ENCODE results near the gene CPED1. TPM values are rescaled to one million over a fixed set of nuclear protein-coding genes. Genes with fewer than 3 reads are reported as not detected.

The CPED1 gene
- total RNA-seq, 2 experiments from 2014 or later: not detected

DNA sequence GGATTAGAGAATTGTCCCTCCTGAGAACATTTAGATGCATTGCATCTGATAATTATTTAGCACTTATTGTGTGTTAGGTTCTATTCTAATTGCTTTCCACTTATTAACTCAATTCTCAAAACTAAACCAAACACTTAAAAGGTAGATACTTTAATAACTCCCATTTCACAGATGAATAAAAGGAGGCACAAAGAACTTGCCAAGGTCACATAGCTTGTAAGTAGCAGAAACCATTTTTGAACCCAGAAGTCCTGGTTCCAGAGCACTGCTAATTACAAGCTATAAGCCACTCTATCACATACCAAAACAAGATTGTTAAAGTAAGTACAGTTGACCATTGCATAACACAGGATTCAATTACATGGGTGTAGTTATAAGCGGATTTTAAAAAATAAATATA lies 164.9 kb downstream of the CPED1 start:
- Histone ChIP-seq H3K4me1 (ENCODE audit: insufficient read depth, low read length, poor library complexity, severe bottlenecking) (peaks cover 10% of the 10 kb centered on the region), H3K36me3 (ENCODE audit: insufficient read depth, low read length) (no peaks in the 10 kb centered on the region), H3K9me2 (ENCODE audit: insufficient read depth, low read length) (no peaks in the 10 kb centered on the region), H3K27ac (ENCODE audit: low read depth, low read length, poor library complexity, severe bottlenecking) (no peak overlapping the region), H3K4me2 (ENCODE audit: low read length) (no peak overlapping the region), H4K20me1 (ENCODE audit: insufficient read depth, low read length) (no peaks in the 10 kb centered on the region), H3K4me3 (ENCODE audit: low read depth, low read length, poor library complexity, severe bottlenecking) (no peak overlapping the region), H3K79me2 (ENCODE audit: insufficient read depth, low read depth, low read length) (no peaks in the 10 kb centered on the region), H2AFZ (ENCODE audit: low read length) (no peak overlapping the region), H3K9me3 (ENCODE audit: low read length) (no peaks in the 10 kb centered on the region)
- no peak for TF ChIP-seq EZH2phosphoT487 (IDR thresholded peaks at IDR 0.05; ENCODE audit: borderline replicate concordance, low read depth, low read length)
- TF ChIP-seq, protein P1, sequence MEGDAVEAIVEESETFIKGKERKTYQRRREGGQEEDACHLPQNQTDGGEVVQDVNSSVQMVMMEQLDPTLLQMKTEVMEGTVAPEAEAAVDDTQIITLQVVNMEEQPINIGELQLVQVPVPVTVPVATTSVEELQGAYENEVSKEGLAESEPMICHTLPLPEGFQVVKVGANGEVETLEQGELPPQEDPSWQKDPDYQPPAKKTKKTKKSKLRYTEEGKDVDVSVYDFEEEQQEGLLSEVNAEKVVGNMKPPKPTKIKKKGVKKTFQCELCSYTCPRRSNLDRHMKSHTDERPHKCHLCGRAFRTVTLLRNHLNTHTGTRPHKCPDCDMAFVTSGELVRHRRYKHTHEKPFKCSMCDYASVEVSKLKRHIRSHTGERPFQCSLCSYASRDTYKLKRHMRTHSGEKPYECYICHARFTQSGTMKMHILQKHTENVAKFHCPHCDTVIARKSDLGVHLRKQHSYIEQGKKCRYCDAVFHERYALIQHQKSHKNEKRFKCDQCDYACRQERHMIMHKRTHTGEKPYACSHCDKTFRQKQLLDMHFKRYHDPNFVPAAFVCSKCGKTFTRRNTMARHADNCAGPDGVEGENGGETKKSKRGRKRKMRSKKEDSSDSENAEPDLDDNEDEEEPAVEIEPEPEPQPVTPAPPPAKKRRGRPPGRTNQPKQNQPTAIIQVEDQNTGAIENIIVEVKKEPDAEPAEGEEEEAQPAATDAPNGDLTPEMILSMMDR (conservative IDR thresholded peaks at IDR 0.05; ENCODE audit: low read length): no peak
- DNase-seq (ENCODE audit: low spot score): no peak
- ChIA-PET POLR2A (interaction anchor here (0.7 kb wide), 1 partner anchor 812 kb away, joined by 3 read pairs; no protein-coding TSS in a partner anchor), CTCF (ENCODE audit: unreplicated experiment) (no interaction called here)
- intact Hi-C loops (cut with micrococcal nuclease; ENCODE audit: unreplicated experiment): no loop called here
- no TSS peak for BruUV-seq (replicated peaks)

DNA sequence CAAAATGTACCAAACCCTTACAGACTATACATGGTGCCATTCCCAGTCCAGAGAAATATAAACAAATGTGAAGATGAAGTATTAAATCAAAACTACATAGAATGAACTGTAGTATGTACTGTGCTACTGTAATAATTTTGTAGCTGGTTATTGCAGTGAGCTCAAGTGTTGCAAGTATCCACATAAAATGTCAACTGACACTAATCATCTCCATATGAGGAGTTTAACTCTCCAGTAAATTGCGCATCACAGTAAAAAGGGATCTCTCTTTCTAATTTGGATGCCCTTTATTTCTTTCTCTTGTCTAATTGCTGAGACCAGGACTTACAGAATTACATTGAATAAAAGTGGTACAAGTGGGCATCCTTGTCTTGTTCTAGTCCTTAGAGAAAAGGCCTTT lies 165.5 kb downstream of the CPED1 start:
- no peaks in the 10 kb centered on the region for H4K20me1 ChIP-seq (ENCODE audit: insufficient read depth, low read length)
- H3K79me2 ChIP-seq (ENCODE audit: insufficient read depth, low read depth, low read length): no peaks in the 10 kb centered on the region
- DNase-seq (ENCODE audit: low spot score): no peak
- no peaks in the 10 kb centered on the region for H3K9me2 ChIP-seq (ENCODE audit: insufficient read depth, low read length)
- peaks cover 8% of the 10 kb centered on the region for H3K4me1 ChIP-seq (ENCODE audit: insufficient read depth, low read length, poor library complexity, severe bottlenecking)
- no peak overlapping the region for H2AFZ ChIP-seq (ENCODE audit: low read length)
- TF ChIP-seq, protein P1 (conservative IDR thresholded peaks at IDR 0.05; ENCODE audit: low read length): no peak
- TF ChIP-seq EZH2phosphoT487 (IDR thresholded peaks at IDR 0.05; ENCODE audit: borderline replicate concordance, low read depth, low read length): no peak
- CTCF ChIA-PET (ENCODE audit: unreplicated experiment): no interaction called here
- H3K36me3 ChIP-seq (ENCODE audit: insufficient read depth, low read length): no peaks in the 10 kb centered on the region
- no peak overlapping the region for H3K4me2 ChIP-seq (ENCODE audit: low read length)
- POLR2A ChIA-PET: interaction anchor here (0.7 kb wide), 1 partner anchor 812 kb away, joined by 3 read pairs; no protein-coding TSS in a partner anchor
- no peak overlapping the region for H3K4me3 ChIP-seq (ENCODE audit: low read depth, low read length, poor library complexity, severe bottlenecking)
- intact Hi-C loops (cut with micrococcal nuclease; ENCODE audit: unreplicated experiment): no loop called here
- H3K27ac ChIP-seq (ENCODE audit: low read depth, low read length, poor library complexity, severe bottlenecking): no peak overlapping the region
- no TSS peak for BruUV-seq (replicated peaks)
- H3K9me3 ChIP-seq (ENCODE audit: low read length): no peaks in the 10 kb centered on the region

DNA sequence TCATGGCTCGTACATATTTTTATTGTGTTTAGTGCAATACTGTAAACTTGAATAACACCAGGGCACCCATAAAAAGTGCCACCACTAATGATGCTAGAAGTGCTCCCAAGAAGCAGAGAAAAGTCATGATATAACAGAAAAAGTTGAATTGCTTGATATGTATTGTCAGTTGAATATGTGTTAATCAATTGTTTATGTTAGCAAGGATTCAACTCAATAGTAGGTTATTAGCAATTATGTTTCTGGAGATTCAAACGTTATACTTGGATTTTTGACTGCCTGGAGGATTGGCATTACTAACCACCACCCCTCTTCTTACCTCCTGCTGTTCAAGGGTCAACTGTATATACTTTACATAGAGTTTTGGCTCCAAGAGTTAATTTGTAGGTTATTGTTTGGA lies 168.3 kb downstream of the CPED1 start:
- Histone ChIP-seq H3K79me2 (ENCODE audit: insufficient read depth, low read depth, low read length) (no peaks in the 10 kb centered on the region), H3K27ac (ENCODE audit: low read depth, low read length, poor library complexity, severe bottlenecking) (no peak overlapping the region), H3K9me2 (ENCODE audit: insufficient read depth, low read length) (no peaks in the 10 kb centered on the region), H3K4me1 (ENCODE audit: insufficient read depth, low read length, poor library complexity, severe bottlenecking) (no peaks in the 10 kb centered on the region), H3K9me3 (ENCODE audit: low read length) (no peaks in the 10 kb centered on the region), H3K36me3 (ENCODE audit: insufficient read depth, low read length) (no peaks in the 10 kb centered on the region), H2AFZ (ENCODE audit: low read length) (no peak overlapping the region), H3K4me2 (ENCODE audit: low read length) (no peak overlapping the region), H3K4me3 (ENCODE audit: low read depth, low read length, poor library complexity, severe bottlenecking) (no peak overlapping the region), H4K20me1 (ENCODE audit: insufficient read depth, low read length) (no peaks in the 10 kb centered on the region)
- DNase-seq (ENCODE audit: low spot score): no peak
- POLR2A ChIA-PET: no interaction called here
- CTCF ChIA-PET (ENCODE audit: unreplicated experiment): no interaction called here
- BruUV-seq (replicated peaks): no TSS peak
- intact Hi-C loops (cut with micrococcal nuclease; ENCODE audit: unreplicated experiment): no loop called here
- TF ChIP-seq, protein P1 (conservative IDR thresholded peaks at IDR 0.05; ENCODE audit: low read length): no peak
- no peak for TF ChIP-seq EZH2phosphoT487 (IDR thresholded peaks at IDR 0.05; ENCODE audit: borderline replicate concordance, low read depth, low read length)

All from OCI-LY7 (cell line).